HepG2 (cell line): ENCODE measurements around the gene DUT. TPM values are rescaled to one million over a fixed set of nuclear protein-coding genes. Genes with fewer than 3 reads are reported as not detected.

Experiments
- ARNT2 ChIP-seq: sonication (generic); formaldehyde crosslinking; IDR thresholded peaks from 2 replicates; pipeline ENCODE4 v1.8.0; 2022; ENCODE audit warnings: mild to moderate bottlenecking, low read depth, missing genetic modification reagents, moderate library complexity
- GATAD2A ChIP-seq: IDR thresholded peaks from 2 replicates; pipeline ENCODE4 v1.6.1; 2016
- HDAC2 ChIP-seq: sonication (generic); formaldehyde crosslinking; IDR thresholded peaks from 2 replicates; pipeline ENCODE4 v1.4.0; 2020; ENCODE audit warnings: missing genetic modification reagents
- HNRNPH1 ChIP-seq: fragments of 200-400 bp; formaldehyde crosslinking; optimal IDR thresholded peaks from 2 replicates; pipeline ENCODE3; 2017; ENCODE audit warnings: mild to moderate bottlenecking, low read depth, low read length
- MAZ ChIP-seq, 2 experiments: sonication (generic) in 1 of 2; formaldehyde crosslinking in 1 of 2; IDR thresholded peaks; 2 replicates each; pipeline versions ENCODE4 v1.5.0 to v1.6.1; 2012 to 2020; ENCODE audit warnings: low read depth in 2 of 2, mild to moderate bottlenecking in 2 of 2, borderline replicate concordance in 1 of 2, improper control_type of control experiment in 1 of 2, low read length in 1 of 2, missing genetic modification reagents in 1 of 2, moderate library complexity in 1 of 2
- PCBP2 ChIP-seq: fragments of 200-400 bp; formaldehyde crosslinking; optimal IDR thresholded peaks from 2 replicates; pipeline ENCODE3; 2018; ENCODE audit warnings: low read length, low read depth; ENCODE audit not compliant: poor library complexity, severe bottlenecking
- RAD21 ChIP-seq: fragments of 450-650 bp; formaldehyde crosslinking; IDR thresholded peaks from 2 replicates; pipeline ENCODE4 v1.5.0; 2020; ENCODE audit warnings: mild to moderate bottlenecking
- SMARCC2 ChIP-seq: fragments of 450-650 bp; IDR thresholded peaks from 2 replicates; pipeline ENCODE4 v1.6.1; 2017; ENCODE audit warnings: antibody characterized with exemption, mild to moderate bottlenecking
- TGIF2 ChIP-seq: IDR thresholded peaks from 2 replicates; pipeline ENCODE4 v1.6.1; 2016; ENCODE audit warnings: control low read depth, missing compliant biosample characterization
- ZNF660 ChIP-seq: sonication (generic); formaldehyde crosslinking; IDR thresholded peaks from 2 replicates; pipeline ENCODE4 v1.5.1; 2020; ENCODE audit warnings: mild to moderate bottlenecking, low read depth, missing genetic modification reagents, borderline replicate concordance
- ZNF839 ChIP-seq: sonication (generic); formaldehyde crosslinking; IDR thresholded peaks from 2 replicates; pipeline ENCODE4 v1.4.0; 2020; ENCODE audit warnings: missing genetic modification reagents, mild to moderate bottlenecking, borderline replicate concordance
- polyA plus RNA-seq, 8 experiments: library from polyadenylated mRNA; depleted of rRNA in 3 of 8; stranded (reverse) in 7 of 8; unstranded in 1 of 8; fragments of >200 nt; fragmentation: Illumina TruSeq in 4 of 8; extraction: Trizol in 4 of 8; gene quantifications; 2 replicates each; pipeline versions ENCODE4 v1.2.1 to v1.2.3, GENCODE V29; 2011 to 2016; ENCODE audit warnings: low read depth in 4 of 8, missing spikeins in 1 of 8, mixed read lengths in 1 of 8; ENCODE audit not compliant: insufficient read depth in 1 of 8
- total RNA-seq, 5 experiments: library from RNA; depleted of rRNA; stranded (reverse); fragments of >200 nt; fragmentation: Illumina TruSeq; extraction: Trizol; gene quantifications; 2 replicates each; pipeline ENCODE4 v1.2.3, GENCODE V29; 2016; ENCODE audit warnings: low read depth in 1 of 5
- TF ChIP-seq, protein P1 (sequence below): sonication (generic); formaldehyde crosslinking; IDR thresholded peaks from 2 replicates; pipeline ENCODE4 v1.4.0; 2020; ENCODE audit warnings: missing genetic modification reagents
- TF ChIP-seq, protein P2 (sequence below): sonication (generic); formaldehyde crosslinking; IDR thresholded peaks from 2 replicates; pipeline ENCODE4 v1.4.0; 2020; ENCODE audit warnings: missing genetic modification reagents, borderline replicate concordance
- TF ChIP-seq, protein P3 (sequence below): sonication (generic); formaldehyde crosslinking; IDR thresholded peaks from 2 replicates; pipeline ENCODE4 v1.4.0; 2020; ENCODE audit warnings: missing genetic modification reagents
- TF ChIP-seq, protein P4 (sequence below): IDR thresholded peaks from 2 replicates; pipeline ENCODE4 v1.6.1; 2018; ENCODE audit warnings: missing genetic modification reagents

Gene DUT
- total and polyA plus RNA-seq, 2 of the 13 experiments (the other 11 are each of a cell fraction or from before 2014, with no cell fraction given) = 36.7 to 131 TPM

DNA sequence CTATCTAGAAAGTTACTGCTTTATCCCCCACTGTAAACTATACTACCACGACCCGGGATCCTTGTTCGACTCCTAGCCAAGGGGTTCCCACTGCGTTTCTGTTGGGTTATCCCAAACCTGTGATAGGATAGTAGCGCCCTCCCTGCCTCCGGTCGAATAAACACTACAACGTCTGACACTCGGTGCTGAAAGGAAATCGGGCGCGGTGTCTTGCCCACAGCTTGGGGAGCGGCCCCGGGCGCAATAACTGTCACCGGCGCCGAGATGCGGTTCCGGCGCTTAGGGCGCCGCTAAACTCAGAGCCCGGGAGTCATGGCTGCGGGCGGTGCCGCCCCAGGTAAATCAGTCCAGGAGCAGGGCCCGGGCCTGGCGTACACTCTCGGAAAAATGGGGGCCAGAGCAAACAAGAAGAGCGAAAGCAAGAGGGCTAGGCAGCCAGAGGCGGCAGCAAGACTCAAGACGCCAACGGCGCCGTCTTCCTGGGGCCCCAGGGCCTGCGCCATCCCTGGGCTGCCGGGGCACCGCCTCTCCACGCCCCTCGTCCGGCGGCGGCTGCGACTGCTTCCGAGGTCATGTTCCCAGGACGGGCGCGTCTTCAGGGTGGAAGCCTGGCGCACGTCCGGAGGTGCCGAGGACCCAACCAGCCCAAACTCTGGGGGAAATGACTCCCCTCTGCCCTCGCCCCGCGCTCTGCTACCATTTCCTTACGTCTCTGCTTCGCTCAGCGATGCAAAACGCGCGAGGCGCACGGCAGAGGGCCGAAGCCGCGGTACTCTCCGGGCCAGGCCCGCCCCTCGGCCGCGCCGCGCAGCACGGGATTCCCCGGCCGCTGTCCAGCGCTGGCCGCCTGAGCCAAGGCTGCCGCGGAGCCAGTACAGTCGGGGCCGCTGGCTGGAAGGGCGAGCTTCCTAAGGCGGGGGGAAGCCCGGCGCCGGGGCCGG, at the start of gene DUT (continued):
- TF ChIP-seq, protein P1, sequence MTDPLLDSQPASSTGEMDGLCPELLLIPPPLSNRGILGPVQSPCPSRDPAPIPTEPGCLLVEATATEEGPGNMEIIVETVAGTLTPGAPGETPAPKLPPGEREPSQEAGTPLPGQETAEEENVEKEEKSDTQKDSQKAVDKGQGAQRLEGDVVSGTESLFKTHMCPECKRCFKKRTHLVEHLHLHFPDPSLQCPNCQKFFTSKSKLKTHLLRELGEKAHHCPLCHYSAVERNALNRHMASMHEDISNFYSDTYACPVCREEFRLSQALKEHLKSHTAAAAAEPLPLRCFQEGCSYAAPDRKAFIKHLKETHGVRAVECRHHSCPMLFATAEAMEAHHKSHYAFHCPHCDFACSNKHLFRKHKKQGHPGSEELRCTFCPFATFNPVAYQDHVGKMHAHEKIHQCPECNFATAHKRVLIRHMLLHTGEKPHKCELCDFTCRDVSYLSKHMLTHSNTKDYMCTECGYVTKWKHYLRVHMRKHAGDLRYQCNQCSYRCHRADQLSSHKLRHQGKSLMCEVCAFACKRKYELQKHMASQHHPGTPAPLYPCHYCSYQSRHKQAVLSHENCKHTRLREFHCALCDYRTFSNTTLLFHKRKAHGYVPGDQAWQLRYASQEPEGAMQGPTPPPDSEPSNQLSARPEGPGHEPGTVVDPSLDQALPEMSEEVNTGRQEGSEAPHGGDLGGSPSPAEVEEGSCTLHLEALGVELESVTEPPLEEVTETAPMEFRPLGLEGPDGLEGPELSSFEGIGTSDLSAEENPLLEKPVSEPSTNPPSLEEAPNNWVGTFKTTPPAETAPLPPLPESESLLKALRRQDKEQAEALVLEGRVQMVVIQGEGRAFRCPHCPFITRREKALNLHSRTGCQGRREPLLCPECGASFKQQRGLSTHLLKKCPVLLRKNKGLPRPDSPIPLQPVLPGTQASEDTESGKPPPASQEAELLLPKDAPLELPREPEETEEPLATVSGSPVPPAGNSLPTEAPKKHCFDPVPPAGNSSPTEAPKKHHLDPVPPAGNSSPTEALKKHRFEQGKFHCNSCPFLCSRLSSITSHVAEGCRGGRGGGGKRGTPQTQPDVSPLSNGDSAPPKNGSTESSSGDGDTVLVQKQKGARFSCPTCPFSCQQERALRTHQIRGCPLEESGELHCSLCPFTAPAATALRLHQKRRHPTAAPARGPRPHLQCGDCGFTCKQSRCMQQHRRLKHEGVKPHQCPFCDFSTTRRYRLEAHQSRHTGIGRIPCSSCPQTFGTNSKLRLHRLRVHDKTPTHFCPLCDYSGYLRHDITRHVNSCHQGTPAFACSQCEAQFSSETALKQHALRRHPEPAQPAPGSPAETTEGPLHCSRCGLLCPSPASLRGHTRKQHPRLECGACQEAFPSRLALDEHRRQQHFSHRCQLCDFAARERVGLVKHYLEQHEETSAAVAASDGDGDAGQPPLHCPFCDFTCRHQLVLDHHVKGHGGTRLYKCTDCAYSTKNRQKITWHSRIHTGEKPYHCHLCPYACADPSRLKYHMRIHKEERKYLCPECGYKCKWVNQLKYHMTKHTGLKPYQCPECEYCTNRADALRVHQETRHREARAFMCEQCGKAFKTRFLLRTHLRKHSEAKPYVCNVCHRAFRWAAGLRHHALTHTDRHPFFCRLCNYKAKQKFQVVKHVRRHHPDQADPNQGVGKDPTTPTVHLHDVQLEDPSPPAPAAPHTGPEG (CRISPR knock-in tag) = no peak; the same call in 1 of the 2 replicates
- TF ChIP-seq, protein P2, sequence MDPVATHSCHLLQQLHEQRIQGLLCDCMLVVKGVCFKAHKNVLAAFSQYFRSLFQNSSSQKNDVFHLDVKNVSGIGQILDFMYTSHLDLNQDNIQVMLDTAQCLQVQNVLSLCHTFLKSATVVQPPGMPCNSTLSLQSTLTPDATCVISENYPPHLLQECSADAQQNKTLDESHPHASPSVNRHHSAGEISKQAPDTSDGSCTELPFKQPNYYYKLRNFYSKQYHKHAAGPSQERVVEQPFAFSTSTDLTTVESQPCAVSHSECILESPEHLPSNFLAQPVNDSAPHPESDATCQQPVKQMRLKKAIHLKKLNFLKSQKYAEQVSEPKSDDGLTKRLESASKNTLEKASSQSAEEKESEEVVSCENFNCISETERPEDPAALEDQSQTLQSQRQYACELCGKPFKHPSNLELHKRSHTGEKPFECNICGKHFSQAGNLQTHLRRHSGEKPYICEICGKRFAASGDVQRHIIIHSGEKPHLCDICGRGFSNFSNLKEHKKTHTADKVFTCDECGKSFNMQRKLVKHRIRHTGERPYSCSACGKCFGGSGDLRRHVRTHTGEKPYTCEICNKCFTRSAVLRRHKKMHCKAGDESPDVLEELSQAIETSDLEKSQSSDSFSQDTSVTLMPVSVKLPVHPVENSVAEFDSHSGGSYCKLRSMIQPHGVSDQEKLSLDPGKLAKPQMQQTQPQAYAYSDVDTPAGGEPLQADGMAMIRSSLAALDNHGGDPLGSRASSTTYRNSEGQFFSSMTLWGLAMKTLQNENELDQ = no peak
- peak; percentile 63 for TF ChIP-seq TGIF2
- no peak for TF ChIP-seq MAZ (IDR thresholded peaks at IDR 0.05; ENCODE audit: borderline replicate concordance, low read depth, low read length)
- peak; percentile 69; the same call in 1 of the 2 replicates for TF ChIP-seq MAZ (CRISPR knock-in tag; IDR thresholded peaks at IDR 0.05; ENCODE audit: low read depth)
- TF ChIP-seq GATAD2A (CRISPR knock-in tag) = peak; percentile 49; the same call in 1 of the 2 replicates
- TF ChIP-seq PCBP2 = no peak
- no peak for TF ChIP-seq ARNT2 (CRISPR knock-in tag)
- no peak for TF ChIP-seq RAD21 (CRISPR knock-in tag)
- TF ChIP-seq ZNF839 (CRISPR knock-in tag) = no peak
- TF ChIP-seq HNRNPH1 = no peak
- TF ChIP-seq, protein P3, sequence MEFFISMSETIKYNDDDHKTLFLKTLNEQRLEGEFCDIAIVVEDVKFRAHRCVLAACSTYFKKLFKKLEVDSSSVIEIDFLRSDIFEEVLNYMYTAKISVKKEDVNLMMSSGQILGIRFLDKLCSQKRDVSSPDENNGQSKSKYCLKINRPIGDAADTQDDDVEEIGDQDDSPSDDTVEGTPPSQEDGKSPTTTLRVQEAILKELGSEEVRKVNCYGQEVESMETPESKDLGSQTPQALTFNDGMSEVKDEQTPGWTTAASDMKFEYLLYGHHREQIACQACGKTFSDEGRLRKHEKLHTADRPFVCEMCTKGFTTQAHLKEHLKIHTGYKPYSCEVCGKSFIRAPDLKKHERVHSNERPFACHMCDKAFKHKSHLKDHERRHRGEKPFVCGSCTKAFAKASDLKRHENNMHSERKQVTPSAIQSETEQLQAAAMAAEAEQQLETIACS (CRISPR knock-in tag) = no peak
- TF ChIP-seq, protein P4, sequence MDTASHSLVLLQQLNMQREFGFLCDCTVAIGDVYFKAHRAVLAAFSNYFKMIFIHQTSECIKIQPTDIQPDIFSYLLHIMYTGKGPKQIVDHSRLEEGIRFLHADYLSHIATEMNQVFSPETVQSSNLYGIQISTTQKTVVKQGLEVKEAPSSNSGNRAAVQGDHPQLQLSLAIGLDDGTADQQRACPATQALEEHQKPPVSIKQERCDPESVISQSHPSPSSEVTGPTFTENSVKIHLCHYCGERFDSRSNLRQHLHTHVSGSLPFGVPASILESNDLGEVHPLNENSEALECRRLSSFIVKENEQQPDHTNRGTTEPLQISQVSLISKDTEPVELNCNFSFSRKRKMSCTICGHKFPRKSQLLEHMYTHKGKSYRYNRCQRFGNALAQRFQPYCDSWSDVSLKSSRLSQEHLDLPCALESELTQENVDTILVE (CRISPR knock-in tag) = no peak
- TF ChIP-seq SMARCC2 = no peak
- peak; percentile 30 for TF ChIP-seq HDAC2 (CRISPR knock-in tag)
- TF ChIP-seq ZNF660 (CRISPR knock-in tag) = no peak
